ENCODE results near the gene LRMDA.

LRMDA gene

DNA sequence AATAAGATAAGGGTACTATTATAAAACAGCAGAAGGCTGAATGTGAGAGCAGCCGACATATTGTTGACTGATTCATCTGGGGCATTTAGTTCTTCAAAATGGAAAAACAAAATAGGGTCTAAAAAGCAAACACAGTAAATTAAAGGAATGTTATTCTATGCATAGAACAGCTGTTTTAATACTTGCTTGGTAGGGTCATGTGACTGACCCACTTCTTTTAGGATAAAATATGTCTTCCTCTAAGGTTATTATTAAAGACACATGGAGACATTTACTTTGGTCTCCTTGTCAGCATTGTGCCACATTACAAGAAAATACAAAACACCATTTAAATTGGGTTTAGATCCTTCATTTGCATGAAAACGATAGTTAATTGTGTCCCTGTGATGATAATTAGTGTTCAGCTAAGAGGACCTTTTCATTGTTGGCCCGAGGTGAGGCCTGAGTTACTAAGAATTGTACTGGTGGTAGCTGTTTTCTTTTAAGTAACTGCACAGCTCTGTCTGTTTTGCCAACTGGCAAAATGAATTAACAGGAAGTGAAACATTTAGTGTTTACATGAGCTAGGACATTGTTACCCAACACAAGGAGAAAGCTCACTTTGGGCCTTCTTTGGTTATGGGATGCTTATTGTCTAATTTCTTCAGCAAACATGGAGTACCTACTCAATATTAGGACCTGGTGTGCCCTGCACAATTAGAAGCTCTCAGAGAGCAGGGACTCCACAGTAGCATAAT, 764.4 kb downstream of the LRMDA start:
- H3K27me3 ChIP-seq (ENCODE audit: low read length), result no peaks in the 10 kb centered on the region
- H4K20me1 ChIP-seq (ENCODE audit: low read depth, low read length), result no peaks in the 10 kb centered on the region
- no peaks in the 10 kb centered on the region for H3K9me3 ChIP-seq (ENCODE audit: insufficient read depth, low read length)
- H3K9me2 ChIP-seq (replicated peaks; ENCODE audit: insufficient read depth, low read length), result no peaks in the 10 kb centered on the region
- no peak overlapping the region for H3K4me2 ChIP-seq (ENCODE audit: low read depth, low read length, poor library complexity, severe bottlenecking)
- H3K79me2 ChIP-seq (ENCODE audit: insufficient read depth, low read length), result no peaks in the 10 kb centered on the region
- TF ChIP-seq, protein P1, sequence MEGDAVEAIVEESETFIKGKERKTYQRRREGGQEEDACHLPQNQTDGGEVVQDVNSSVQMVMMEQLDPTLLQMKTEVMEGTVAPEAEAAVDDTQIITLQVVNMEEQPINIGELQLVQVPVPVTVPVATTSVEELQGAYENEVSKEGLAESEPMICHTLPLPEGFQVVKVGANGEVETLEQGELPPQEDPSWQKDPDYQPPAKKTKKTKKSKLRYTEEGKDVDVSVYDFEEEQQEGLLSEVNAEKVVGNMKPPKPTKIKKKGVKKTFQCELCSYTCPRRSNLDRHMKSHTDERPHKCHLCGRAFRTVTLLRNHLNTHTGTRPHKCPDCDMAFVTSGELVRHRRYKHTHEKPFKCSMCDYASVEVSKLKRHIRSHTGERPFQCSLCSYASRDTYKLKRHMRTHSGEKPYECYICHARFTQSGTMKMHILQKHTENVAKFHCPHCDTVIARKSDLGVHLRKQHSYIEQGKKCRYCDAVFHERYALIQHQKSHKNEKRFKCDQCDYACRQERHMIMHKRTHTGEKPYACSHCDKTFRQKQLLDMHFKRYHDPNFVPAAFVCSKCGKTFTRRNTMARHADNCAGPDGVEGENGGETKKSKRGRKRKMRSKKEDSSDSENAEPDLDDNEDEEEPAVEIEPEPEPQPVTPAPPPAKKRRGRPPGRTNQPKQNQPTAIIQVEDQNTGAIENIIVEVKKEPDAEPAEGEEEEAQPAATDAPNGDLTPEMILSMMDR (IDR thresholded peaks at IDR 0.05; ENCODE audit: insufficient read depth, low read length, poor library complexity, severe bottlenecking), result no peak
- no peak for TF ChIP-seq EZH2phosphoT487 (conservative IDR thresholded peaks at IDR 0.05; ENCODE audit: low read length)
- H3K9ac ChIP-seq (ENCODE audit: low read length), result no peak overlapping the region
- H3K27ac ChIP-seq (ENCODE audit: low read depth, low read length), result no peak overlapping the region
- no peak overlapping the region for H3K4me3 ChIP-seq (ENCODE audit: insufficient read depth, low read length, poor library complexity, severe bottlenecking)
- no peaks in the 10 kb centered on the region for H3K36me3 ChIP-seq (ENCODE audit: low read length)
- H2AFZ ChIP-seq (ENCODE audit: low read depth, low read length, severe bottlenecking), result no peak overlapping the region
- no peaks in the 10 kb centered on the region for H3F3A ChIP-seq (ENCODE audit: insufficient read depth)

GRCh38 chr10:76197293-76197692, 765.9 kb downstream of the LRMDA start:
- H3F3A ChIP-seq (ENCODE audit: insufficient read depth), result no peaks in the 10 kb centered on the region
- no peaks in the 10 kb centered on the region for H3K36me3 ChIP-seq (ENCODE audit: low read length)
- no peak for TF ChIP-seq EZH2phosphoT487 (conservative IDR thresholded peaks at IDR 0.05; ENCODE audit: low read length)
- TF ChIP-seq, protein P1 (IDR thresholded peaks at IDR 0.05; ENCODE audit: insufficient read depth, low read length, poor library complexity, severe bottlenecking), result no peak
- H3K27me3 ChIP-seq (ENCODE audit: low read length), result no peaks in the 10 kb centered on the region
- H3K9me3 ChIP-seq (ENCODE audit: insufficient read depth, low read length), result no peaks in the 10 kb centered on the region
- H3K4me2 ChIP-seq (ENCODE audit: low read depth, low read length, poor library complexity, severe bottlenecking), result no peak overlapping the region
- H3K9me2 ChIP-seq (replicated peaks; ENCODE audit: insufficient read depth, low read length), result no peaks in the 10 kb centered on the region
- H3K79me2 ChIP-seq (ENCODE audit: insufficient read depth, low read length), result no peaks in the 10 kb centered on the region
- no peak overlapping the region for H2AFZ ChIP-seq (ENCODE audit: low read depth, low read length, severe bottlenecking)
- H3K4me3 ChIP-seq (ENCODE audit: insufficient read depth, low read length, poor library complexity, severe bottlenecking), result no peak overlapping the region
- H3K27ac ChIP-seq (ENCODE audit: low read depth, low read length), result no peak overlapping the region
- no peak overlapping the region for H3K9ac ChIP-seq (ENCODE audit: low read length)
- no peaks in the 10 kb centered on the region for H4K20me1 ChIP-seq (ENCODE audit: low read depth, low read length)

DNA sequence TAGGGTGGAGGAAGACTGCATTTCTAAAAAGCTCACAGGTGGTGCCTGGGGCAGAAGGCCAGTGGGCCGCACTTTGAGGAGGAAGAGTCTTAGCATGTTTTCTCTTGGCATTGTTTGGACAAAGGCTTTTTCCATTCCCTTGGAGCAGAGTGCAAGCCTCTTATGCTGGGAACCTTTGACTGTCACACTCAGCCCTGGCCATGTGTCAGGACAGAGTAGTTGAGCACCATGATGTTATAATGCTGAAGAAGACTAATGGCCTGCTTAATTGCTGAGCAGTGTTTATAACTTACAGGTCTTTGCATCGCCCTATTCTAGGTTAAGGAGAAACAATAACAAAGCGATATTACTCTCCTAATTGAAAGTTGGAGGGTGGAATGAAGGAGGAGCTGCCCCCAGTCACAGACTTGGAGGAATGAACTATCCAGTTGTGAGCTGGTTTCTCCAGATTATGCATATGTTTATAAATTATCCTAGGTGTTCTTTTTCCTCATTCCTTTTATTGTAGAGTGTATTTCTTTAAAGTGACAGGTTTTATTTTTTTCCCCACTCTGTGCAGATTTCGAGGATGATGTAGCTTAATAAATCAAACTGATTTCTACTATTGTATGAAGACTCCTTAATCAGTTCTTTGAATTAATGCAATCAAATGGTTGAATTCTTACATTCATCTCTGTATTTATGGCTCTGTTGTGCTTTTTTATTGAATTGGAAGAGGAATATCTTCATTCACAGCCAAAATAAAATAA, 767.0 kb downstream of the LRMDA start:
- TF ChIP-seq, protein P1 (IDR thresholded peaks at IDR 0.05; ENCODE audit: insufficient read depth, low read length, poor library complexity, severe bottlenecking), result no peak
- TF ChIP-seq EZH2phosphoT487 (conservative IDR thresholded peaks at IDR 0.05; ENCODE audit: low read length), result no peak
- no peak overlapping the region for H3K4me3 ChIP-seq (ENCODE audit: insufficient read depth, low read length, poor library complexity, severe bottlenecking)
- H3K4me2 ChIP-seq (ENCODE audit: low read depth, low read length, poor library complexity, severe bottlenecking), result no peak overlapping the region
- no peaks in the 10 kb centered on the region for H4K20me1 ChIP-seq (ENCODE audit: low read depth, low read length)
- H3K9ac ChIP-seq (ENCODE audit: low read length), result no peak overlapping the region
- H3F3A ChIP-seq (ENCODE audit: insufficient read depth), result no peaks in the 10 kb centered on the region
- H3K27ac ChIP-seq (ENCODE audit: low read depth, low read length), result no peak overlapping the region
- no peaks in the 10 kb centered on the region for H3K27me3 ChIP-seq (ENCODE audit: low read length)
- no peak overlapping the region for H2AFZ ChIP-seq (ENCODE audit: low read depth, low read length, severe bottlenecking)
- H3K79me2 ChIP-seq (ENCODE audit: insufficient read depth, low read length), result no peaks in the 10 kb centered on the region
- no peaks in the 10 kb centered on the region for H3K9me2 ChIP-seq (replicated peaks; ENCODE audit: insufficient read depth, low read length)
- no peaks in the 10 kb centered on the region for H3K36me3 ChIP-seq (ENCODE audit: low read length)
- H3K9me3 ChIP-seq (ENCODE audit: insufficient read depth, low read length), result no peaks in the 10 kb centered on the region

All from SU-DHL-6 (cell line).